GM21576 (cell line): ENCODE data around the gene CLEC2D.
"Not testable (repeated sequence)": the region's sequence is repeated elsewhere in the genome, so short reads cannot be mapped to it uniquely, and the experiment has no call there.

Source experiments
- ATAC-seq: cut with Tn5 transposase; IDR thresholded peaks from one replicate; pipeline ENCODE4 v1.9.1; 2021; ENCODE audit warnings: mild to moderate bottlenecking, moderate library complexity; ENCODE audit not compliant: unreplicated experiment

The CLEC2D gene, protein sequence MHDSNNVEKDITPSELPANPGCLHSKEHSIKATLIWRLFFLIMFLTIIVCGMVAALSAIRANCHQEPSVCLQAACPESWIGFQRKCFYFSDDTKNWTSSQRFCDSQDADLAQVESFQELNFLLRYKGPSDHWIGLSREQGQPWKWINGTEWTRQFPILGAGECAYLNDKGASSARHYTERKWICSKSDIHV

GRCh38 chr12:9669534-9669933, at the start of gene CLEC2D:
Gene CLEC2D (plus strand): TSS chr12:9669713. CDS start chr12:9669735, 22 bp downstream.
- ATAC-seq = peak; percentile 52

DNA sequence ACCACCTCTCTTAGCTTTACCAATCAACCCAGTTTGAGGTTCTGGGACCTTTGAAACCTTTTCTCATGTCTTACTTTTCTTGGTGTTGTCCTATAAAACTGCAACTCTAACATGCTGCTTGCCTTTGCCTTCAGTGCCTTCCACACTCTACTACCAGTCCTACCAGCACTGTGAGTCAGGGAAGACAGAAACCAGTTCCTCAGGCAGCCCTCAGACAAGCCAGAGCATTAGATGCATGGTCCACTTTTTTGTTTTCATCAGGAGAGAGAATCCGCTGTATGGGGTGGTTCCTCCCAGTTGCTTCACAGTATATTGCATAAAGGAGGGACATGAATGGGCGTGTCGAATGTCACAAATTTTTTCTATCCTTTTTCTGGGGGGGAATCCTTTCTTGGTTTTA, 44.5 kb upstream of the CLEC2D start:
- ATAC-seq = no peak

DNA sequence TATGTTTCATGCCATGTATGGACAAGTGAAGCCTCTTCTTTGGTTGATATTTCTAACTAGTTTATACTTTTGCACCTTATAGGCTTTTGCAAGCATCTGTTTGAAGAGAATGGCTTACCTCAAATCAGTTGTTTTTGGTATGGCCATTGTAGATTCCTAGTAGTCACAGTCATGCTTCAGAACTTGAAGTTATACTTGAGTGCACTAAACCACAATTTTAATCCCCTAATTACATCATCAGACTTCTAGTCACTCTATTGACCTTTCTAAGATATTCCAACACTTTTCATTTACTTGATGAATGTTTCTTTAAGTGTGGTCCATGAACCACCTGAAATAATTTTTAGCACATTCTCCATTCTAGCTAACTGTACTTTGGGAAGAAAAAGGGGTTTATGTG, 43.2 kb upstream of the CLEC2D start:
- no peak for ATAC-seq

DNA sequence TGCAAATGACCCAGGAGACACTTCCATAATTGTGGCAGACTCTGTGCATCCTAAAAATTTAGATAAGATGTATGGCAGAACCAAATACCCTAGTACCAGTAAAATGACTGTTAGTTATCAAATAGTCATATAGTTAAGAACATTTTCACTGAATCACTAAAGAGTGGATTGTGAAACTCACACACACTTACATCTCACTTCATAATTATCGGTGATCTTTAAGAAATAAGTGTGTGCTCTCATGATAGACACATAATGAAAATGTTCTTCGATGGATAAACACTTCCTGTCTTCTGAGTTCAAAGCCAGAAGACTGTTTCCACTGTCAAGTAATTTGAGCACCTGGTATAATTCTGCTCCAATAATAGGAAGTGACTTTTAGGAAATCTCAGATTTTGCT, 42.7 kb upstream of the CLEC2D start:
- ATAC-seq = no peak

GRCh38 chr12:9632766-9633165, 36.7 kb upstream of the CLEC2D start:
- ATAC-seq = no peak

DNA sequence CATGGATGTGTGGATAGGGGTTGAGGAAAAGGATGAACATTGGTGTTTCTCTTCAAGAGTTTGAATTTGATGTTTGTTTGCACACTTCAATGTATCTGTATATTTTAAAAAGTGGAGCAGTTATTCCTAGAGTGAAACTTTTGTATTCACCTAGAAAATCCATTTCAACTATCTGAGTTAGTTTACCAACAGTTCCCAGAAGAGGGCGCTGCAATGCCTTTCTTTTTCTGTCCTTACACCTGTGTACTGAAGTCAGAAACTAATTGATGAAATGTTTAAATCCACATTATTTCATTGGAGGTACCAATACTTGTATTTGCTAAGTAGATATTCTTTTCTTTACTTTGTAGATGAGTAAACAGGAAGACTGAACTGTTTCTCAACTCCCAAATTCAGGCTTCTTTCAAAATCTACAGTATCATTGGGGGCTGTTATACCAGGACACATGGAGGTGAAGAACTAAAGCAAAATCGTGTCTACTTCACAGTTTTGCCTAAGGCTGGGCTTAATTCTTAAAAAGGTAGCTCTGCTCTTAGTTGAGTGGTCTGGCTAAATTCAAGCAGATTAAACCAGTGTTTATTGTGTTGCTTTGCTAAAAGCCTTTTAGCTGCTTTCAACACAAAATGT, 35.2 kb upstream of the CLEC2D start:
- peak; percentile 55 for ATAC-seq

- no peak for ATAC-seq
These were observed 34.4 kb upstream of the CLEC2D start for GRCh38 chr12:9634969-9635754.

- no peak for ATAC-seq
These were observed 33.2 kb upstream of the CLEC2D start for GRCh38 chr12:9636150-9636850.

- no peak for ATAC-seq
These were observed 32.7 kb upstream of the CLEC2D start for GRCh38 chr12:9636851-9637206.

DNA sequence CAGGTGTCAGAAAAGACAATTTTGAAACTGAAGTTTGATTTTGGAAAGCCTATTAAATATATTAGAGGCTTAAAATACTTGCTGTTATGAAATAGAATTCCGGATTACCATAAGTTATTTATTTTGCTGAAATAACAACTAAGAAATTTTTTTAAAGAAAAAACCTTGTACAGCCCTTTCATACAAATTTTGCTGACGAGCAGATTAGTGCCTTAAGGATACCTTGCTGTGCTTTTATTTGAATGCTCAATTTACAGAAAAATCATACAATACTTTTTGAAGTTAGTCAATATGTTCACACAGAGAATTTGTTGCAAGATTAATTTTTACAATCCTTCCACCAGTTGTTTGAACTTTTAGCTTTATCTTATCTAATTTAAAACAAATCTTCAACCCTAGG, 29.5 kb upstream of the CLEC2D start:
- ATAC-seq = no peak

- ATAC-seq = no peak
These were observed 26.8 kb upstream of the CLEC2D start for GRCh38 chr12:9642606-9643265.

DNA sequence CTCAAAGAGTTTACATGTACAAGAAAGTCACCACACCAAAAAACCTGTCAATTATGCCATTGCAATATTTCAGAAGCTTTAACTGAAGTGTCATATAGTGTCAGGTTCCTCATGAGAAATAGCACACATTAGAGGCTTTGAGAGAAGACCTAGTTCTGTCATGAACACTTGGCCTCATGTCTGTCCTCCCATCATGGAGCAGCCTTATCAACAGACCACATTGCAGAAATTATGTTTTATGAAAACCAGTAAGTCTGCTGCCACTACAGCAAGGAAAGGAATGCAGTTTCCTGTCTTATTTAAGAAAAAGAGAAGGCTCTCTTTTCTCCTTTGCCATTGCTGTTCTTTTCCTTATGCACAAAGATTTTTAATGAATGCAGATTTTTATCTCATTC, 26.2 kb upstream of the CLEC2D start:
- ATAC-seq = no peak

- not testable (repeated sequence) for ATAC-seq
These were observed 24.4 kb upstream of the CLEC2D start for GRCh38 chr12:9644985-9645551.

DNA sequence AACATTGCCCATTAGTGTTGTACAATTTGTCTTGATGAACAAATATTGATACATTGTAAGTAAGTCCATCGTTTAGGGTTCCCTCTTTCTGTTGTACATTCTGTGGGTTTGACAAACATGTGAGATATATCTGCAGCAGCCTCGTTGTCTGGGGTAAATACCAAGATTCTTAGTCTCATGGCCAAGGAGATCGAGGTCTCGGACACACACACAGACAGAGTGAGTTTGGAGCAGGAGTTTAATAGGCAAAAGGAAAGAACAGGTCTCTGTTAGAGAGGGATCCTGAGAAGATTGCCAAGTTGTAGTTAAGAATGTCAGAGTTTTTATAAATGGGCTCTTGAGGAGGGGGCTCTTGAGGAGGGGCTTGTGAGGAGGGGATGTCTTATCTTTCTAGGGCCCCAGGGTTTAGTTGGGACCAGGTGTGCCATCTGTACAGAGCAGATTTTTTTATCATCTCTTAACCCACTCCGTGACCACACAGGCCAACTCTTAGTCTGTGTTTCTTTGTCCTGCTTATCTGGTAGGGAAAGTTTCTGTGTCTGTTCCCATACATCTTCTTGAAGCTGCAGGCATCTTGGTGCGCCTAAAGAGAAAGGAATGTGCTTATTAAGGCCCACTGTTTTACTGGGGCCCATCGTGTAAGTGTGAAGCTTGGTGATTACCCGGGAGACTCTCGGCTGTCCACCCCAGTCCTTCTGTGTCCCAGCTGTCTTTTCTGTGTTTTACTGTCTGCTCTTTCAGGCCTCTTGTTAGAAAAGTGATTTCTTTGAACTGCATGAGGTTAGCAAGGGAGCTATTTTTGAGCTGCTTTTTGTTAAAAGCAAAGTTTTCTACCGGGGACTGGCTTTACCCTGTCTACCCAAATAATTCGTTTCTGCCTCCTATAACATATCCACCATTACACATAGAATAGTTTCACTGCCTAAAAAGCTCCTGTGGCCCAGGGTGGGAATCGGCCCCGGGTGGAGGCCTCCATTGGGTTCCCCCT, 22.4 kb upstream of the CLEC2D start:
- peak; percentile 4 for ATAC-seq

DNA sequence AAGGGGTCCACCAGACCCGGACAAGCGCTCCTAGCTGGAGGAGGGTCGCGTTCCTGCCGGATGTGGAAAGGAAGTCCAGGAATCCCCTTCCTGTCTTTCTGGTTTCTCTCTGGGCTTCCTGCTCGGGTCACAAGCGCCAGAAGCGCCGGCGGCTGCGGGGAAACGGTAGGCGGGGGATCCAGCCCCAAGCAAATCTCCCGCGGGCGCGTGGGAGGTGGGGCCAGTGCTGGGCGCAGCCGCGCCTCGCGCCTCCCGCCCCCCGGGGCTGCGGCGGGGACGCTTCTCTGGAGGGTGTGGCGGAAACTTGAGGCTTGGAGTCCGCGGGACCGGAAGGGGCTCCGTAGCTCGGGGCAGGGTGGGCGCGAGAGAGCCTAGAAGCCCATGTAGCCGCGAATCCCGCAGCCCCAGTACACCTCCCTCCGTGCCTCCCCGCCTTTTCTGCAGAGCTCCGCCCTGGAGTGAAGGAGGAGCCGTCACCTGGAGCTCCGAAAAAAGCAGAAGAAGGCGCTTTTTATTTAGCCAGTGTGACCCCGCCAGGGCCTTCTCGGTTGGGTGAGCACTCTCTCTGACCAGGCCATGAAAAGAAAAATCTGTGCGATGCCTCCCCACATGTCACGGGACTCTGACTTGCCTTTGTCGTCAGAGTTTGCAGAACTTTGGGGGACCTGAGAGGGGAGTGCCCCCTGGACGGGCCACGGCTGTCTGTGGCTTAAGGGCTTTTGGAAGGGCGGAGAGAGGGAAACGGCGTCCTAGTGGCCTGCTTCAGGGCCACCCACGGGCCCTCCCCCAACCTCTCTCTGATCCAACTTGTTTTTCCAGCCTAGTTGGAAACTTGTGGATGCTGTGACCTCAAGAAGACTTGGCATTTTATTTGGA, 21.4 kb upstream of the CLEC2D start:
- ATAC-seq = peak; percentile 58

DNA sequence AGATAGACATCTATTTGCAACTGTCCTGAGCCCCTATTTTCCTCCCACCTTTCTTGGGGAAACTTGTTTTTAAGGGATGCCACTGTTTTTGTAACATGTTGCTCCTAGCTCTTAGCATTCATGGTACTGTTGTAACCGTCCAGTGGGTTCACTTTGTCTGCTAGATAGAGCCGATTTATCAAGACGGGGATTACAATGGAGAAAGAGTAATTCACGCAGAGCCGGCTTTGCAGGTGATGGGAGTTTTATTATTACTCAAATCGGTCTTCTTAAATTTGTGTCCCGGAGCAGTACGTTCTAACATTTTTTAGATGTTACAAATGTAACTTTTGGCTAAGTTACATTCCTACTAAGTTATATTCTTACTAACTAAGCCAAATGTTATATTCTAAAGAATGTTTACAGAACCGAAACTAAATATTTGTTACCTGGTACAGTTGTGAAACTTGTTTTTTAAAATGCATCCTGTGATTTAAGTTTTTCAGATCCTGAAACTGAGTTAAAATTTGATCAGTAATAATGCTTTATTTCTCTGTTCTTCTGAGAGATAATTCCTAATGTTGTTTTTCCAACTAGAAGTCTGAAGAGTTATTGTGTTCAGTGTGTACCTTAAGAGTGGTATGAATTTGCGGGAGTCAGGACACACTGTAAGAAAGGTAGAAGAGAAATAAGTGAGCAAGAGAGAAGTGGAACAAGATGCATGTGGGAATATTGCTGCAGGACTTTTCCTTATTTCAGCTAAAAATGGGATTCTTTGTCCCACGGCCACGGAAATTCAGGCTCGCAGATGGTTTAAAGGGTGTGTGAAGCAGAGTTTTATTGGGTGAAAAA, 20.6 kb upstream of the CLEC2D start:
- ATAC-seq = no peak

GRCh38 chr12:9649532-9649940, 20.0 kb upstream of the CLEC2D start:
- no peak for ATAC-seq

- no peak for ATAC-seq
These were observed 19.3 kb upstream of the CLEC2D start for GRCh38 chr12:9650151-9650576.
